GM12873 (cell line): ENCODE data around the gene AR.

Experiments
- TF ChIP-seq, protein P1 (sequence below): IDR thresholded peaks from 2 replicates; pipeline ENCODE4 v1.5.1; 2012; ENCODE audit warnings: low read depth, mild to moderate bottlenecking, moderate library complexity, low read length, control low read depth; ENCODE audit not compliant: insufficient read depth; ENCODE audit errors: missing control alignments

The AR gene

GRCh38 chrX:67723580-67724351 lies 179.9 kb downstream of the AR start:
- TF ChIP-seq, protein P1, sequence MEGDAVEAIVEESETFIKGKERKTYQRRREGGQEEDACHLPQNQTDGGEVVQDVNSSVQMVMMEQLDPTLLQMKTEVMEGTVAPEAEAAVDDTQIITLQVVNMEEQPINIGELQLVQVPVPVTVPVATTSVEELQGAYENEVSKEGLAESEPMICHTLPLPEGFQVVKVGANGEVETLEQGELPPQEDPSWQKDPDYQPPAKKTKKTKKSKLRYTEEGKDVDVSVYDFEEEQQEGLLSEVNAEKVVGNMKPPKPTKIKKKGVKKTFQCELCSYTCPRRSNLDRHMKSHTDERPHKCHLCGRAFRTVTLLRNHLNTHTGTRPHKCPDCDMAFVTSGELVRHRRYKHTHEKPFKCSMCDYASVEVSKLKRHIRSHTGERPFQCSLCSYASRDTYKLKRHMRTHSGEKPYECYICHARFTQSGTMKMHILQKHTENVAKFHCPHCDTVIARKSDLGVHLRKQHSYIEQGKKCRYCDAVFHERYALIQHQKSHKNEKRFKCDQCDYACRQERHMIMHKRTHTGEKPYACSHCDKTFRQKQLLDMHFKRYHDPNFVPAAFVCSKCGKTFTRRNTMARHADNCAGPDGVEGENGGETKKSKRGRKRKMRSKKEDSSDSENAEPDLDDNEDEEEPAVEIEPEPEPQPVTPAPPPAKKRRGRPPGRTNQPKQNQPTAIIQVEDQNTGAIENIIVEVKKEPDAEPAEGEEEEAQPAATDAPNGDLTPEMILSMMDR = no peak

- TF ChIP-seq, protein P1 = no peak
Measured at GRCh38 chrX:67724359-67725110, 180.7 kb downstream of the AR start.

GRCh38 chrX:67725471-67725870 lies 181.7 kb downstream of the AR start:
- TF ChIP-seq, protein P1 = no peak

GRCh38 chrX:67726018-67726417 lies 182.2 kb downstream of the AR start:
- TF ChIP-seq, protein P1 = no peak

DNA sequence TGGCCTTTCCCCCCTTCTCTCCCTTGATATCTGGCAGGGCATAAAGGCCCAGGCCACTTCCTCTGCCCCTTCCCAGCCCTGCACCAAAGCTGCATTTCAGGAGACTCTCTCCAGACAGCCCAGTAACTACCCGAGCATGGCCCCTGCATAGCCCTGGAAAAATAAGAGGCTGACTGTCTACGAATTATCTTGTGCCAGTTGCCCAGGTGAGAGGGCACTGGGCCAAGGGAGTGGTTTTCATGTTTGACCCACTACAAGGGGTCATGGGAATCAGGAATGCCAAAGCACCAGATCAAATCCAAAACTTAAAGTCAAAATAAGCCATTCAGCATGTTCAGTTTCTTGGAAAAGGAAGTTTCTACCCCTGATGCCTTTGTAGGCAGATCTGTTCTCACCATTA lies 183.8 kb downstream of the AR start:
- TF ChIP-seq, protein P1 = no peak

- TF ChIP-seq, protein P1 = no peak
Measured at GRCh38 chrX:67730296-67730695, 186.5 kb downstream of the AR start.

DNA sequence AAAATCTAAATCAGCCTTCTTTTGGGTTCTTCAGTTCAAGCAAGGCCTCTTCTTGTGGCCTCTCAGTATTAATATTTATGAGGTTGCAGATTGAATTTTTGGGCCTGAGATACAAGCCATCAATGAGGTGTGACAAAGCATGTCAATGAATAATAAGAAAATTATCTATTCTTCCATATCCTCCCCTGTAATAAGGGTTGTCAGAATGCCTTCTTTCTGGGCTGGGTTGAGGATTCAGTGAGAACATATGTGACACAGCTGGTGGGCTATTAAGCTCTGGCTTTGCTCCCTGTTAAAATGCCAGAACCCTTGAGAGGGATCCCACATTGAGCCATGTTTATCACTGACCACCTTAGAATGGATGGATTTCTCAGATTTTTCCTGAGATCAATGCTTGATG lies 187.2 kb downstream of the AR start:
- TF ChIP-seq, protein P1 = no peak
